GM12878 (cell line): ENCODE results near the gene FRRS1L. TPM values are rescaled to one million over a fixed set of nuclear protein-coding genes. Genes with fewer than 3 reads are reported as not detected.

Experiments used
- ATAC-seq: fragments of 200-7000 bp; cut with Tn5 transposase; 3 replicates; pipeline ENCODE4 v1.9.1; 2020; ENCODE audit warnings: mild to moderate bottlenecking, moderate library complexity
- BruUV-seq: library from RNA; stranded (reverse); fragments of 400-500 nt; replicated peaks from 2 replicates; lab custom pipeline; 2021; lab: Mats Ljungman, UMichigan
- CTCF ChIA-PET: fragments of 300-600 bp; sonication (Branson Sonifier 250); formaldehyde crosslinking; extraction: SDS; loops from one replicate; lab custom pipeline; 2021; ENCODE audit warnings: inconsistent platforms; lab: Yijun Ruan, JAX
- POLR2A ChIA-PET: fragments of 350-600 bp; formaldehyde crosslinking; extraction: SDS; loops from one replicate; lab custom pipeline; 2021; ENCODE audit warnings: inconsistent platforms; lab: Charles Lee
- RAD21 ChIA-PET: fragments of 300-600 bp; sonication (Branson Sonifier 250); formaldehyde crosslinking; loops from one replicate; lab custom pipeline; 2023; ENCODE audit warnings: antibody characterized with exemption; ENCODE audit not compliant: unreplicated experiment; lab: Charles Lee
- SMC1A ChIA-PET: fragments of 300-600 bp; sonication (Branson Sonifier 250); formaldehyde crosslinking; loops from one replicate; lab custom pipeline; 2023; ENCODE audit not compliant: unreplicated experiment, uncharacterized antibody; lab: Charles Lee
- DNase-seq: peaks from one replicate; pipeline ENCODE4 v3.0.0-alpha.2; 2011; ENCODE audit warnings: low read depth, low spot score
- FAIRE-seq: peaks from 3 replicates; lab custom pipeline; 2011; peaks lifted over from hg19 to GRCh38; lab: Jason Lieb, UNC
- H2AFZ ChIP-seq: 2 replicates; pipeline ENCODE4 v1.6.0; 2011; ENCODE audit warnings: low read depth, low read length, control low read depth; ENCODE audit not compliant: control insufficient read depth
- H3K27ac ChIP-seq: 2 replicates; pipeline ENCODE4 v1.5.1; 2011; ENCODE audit warnings: control low read depth; ENCODE audit not compliant: control insufficient read depth, insufficient read depth
- H3K27me3 ChIP-seq, 2 experiments: replicated peaks in 1 of 2; 2 replicates each; pipeline versions ENCODE4 v1.6.0 to v1.6.1; 2011; ENCODE audit warnings: low read length in 1 of 2; ENCODE audit not compliant: control insufficient read depth in 2 of 2, insufficient read depth in 2 of 2
- H3K36me3 ChIP-seq, 2 experiments: 2 replicates each; pipeline ENCODE4 v1.5.1; 2011; ENCODE audit warnings: low read length in 1 of 2; ENCODE audit not compliant: control insufficient read depth in 2 of 2, insufficient read depth in 2 of 2
- H3K4me1 ChIP-seq: 2 replicates; pipeline ENCODE4 v1.6.1; 2011; ENCODE audit warnings: mild to moderate bottlenecking, low read length, moderate library complexity, mixed read lengths; ENCODE audit not compliant: control insufficient read depth, insufficient read depth
- H3K4me2 ChIP-seq: 2 replicates; pipeline ENCODE4 v1.6.0; 2011; ENCODE audit warnings: control low read depth; ENCODE audit not compliant: control insufficient read depth, insufficient read depth
- H3K4me3 ChIP-seq: fragments of 200-600 bp; sonication (generic); 2 replicates; pipeline ENCODE4 v1.5.1; 2016
- H3K79me2 ChIP-seq: 2 replicates; pipeline ENCODE4 v1.6.0; 2011; ENCODE audit warnings: low read length; ENCODE audit not compliant: control insufficient read depth, insufficient read depth
- H3K9ac ChIP-seq: 2 replicates; pipeline ENCODE4 v1.8.0; 2011; ENCODE audit warnings: low read length, control low read depth, mixed read lengths; ENCODE audit not compliant: control insufficient read depth, insufficient read depth
- H3K9me3 ChIP-seq: replicated peaks from 3 replicates; pipeline ENCODE4 v1.5.1; 2011; ENCODE audit warnings: mild to moderate bottlenecking, low read length; ENCODE audit not compliant: control insufficient read depth, insufficient read depth
- H4K20me1 ChIP-seq: 2 replicates; pipeline ENCODE4 v1.6.0; 2011; ENCODE audit not compliant: control insufficient read depth, insufficient read depth
- BCL11A ChIP-seq: IDR thresholded peaks from 2 replicates; pipeline ENCODE4 v1.6.1; 2011; ENCODE audit warnings: low read depth, low read length
- DPF2 ChIP-seq: fragments of 450-650 bp; IDR thresholded peaks from 2 replicates; pipeline ENCODE4 v1.6.1; 2017; ENCODE audit warnings: mild to moderate bottlenecking
- HDAC2 ChIP-seq: fragments of 200-600 bp; sonication (generic); IDR thresholded peaks from 2 replicates; pipeline ENCODE4 v1.6.1; 2017
- HDAC6 ChIP-seq: fragments of 200-600 bp; sonication (generic); IDR thresholded peaks from one replicate; pipeline ENCODE4 v1.8.0; 2017; ENCODE audit warnings: antibody characterized with exemption; ENCODE audit not compliant: unreplicated experiment
- KAT2A ChIP-seq: conservative IDR thresholded peaks from 2 replicates; pipeline ENCODE4 v1.6.1; 2011; ENCODE audit warnings: low read depth, low read length; ENCODE audit not compliant: control insufficient read depth
- KDM1A ChIP-seq: fragments of 200-600 bp; sonication (generic); IDR thresholded peaks from 2 replicates; pipeline ENCODE4 v1.6.1; 2016; ENCODE audit warnings: borderline replicate concordance
- NFIC ChIP-seq: IDR thresholded peaks from 2 replicates; pipeline ENCODE4 v1.6.1; 2012; ENCODE audit warnings: low read depth, mild to moderate bottlenecking, inconsistent platforms, low read length, moderate library complexity
- SKIL ChIP-seq: fragments of 450-650 bp; IDR thresholded peaks from 2 replicates; pipeline ENCODE4 v1.6.1; 2017; ENCODE audit warnings: mild to moderate bottlenecking, low read depth, inconsistent platforms; ENCODE audit not compliant: poor library complexity, severe bottlenecking
- SUPT20H ChIP-seq: IDR thresholded peaks from 2 replicates; pipeline ENCODE4 v1.6.1; 2011; ENCODE audit warnings: low read depth, mild to moderate bottlenecking, low read length, moderate library complexity, borderline replicate concordance; ENCODE audit not compliant: control insufficient read depth
- ZBTB11 ChIP-seq: fragments of 450-650 bp; formaldehyde crosslinking; IDR thresholded peaks from 2 replicates; pipeline ENCODE4 v1.5.0; 2022; ENCODE audit warnings: mild to moderate bottlenecking, missing genetic modification characterization
- WGBS: methylation state at CpG from one replicate; pipeline ENCODE4 v1.1.6; 2016; ENCODE audit warnings: low lambda C conversion rate; ENCODE audit not compliant: insufficient replicate concordance, insufficient coverage; ENCODE audit errors: missing lambda C conversion rate; 5-methylcytosine and 5-hydroxymethylcytosine counted together
- in situ Hi-C: fragments of 300-500 bp; cut with MboI; formaldehyde crosslinking; loops from 9 replicates; pipeline ENCODE4 v1.14.3; 2018; ENCODE audit warnings: mixed read lengths
- intact Hi-C: fragments of 100-400 bp; cut with micrococcal nuclease; formaldehyde crosslinking; loops from one replicate; pipeline ENCODE4 v1.14.2; 2022; ENCODE audit not compliant: unreplicated experiment
- polyA plus RNA-seq, 11 experiments: library from polyadenylated mRNA; depleted of rRNA in 4 of 11; unstranded in 6 of 11; stranded (reverse) in 5 of 11; fragments of >200 nt; fragmentation: Nextera tagmentation in 4 of 11; fragmentation: Illumina TruSeq in 1 of 11; extraction: Ambion mirVana in 4 of 11; extraction: Trizol in 1 of 11; gene quantifications; 1 replicate in 1 of 11; 2 replicates in 10 of 11; pipeline versions ENCODE4 v1.2.1 to v1.2.3, GENCODE V29; 2011 to 2016; ENCODE audit warnings: inconsistent platforms in 2 of 11, missing spikeins in 2 of 11, low read depth in 1 of 11
- total RNA-seq, 4 experiments: library from RNA; depleted of rRNA in 3 of 4; stranded (reverse); fragments of >200 nt in 3 of 4; fragmentation: Illumina TruSeq in 1 of 4; extraction: Trizol in 1 of 4; gene quantifications; 2 replicates each; pipeline versions ENCODE4 v1.2.1 to v1.2.3, GENCODE V29; 2013 to 2021
- TF ChIP-seq, protein P1 (sequence below): fragments of 450-650 bp; IDR thresholded peaks from 2 replicates; pipeline ENCODE4 v1.6.1; 2017; ENCODE audit warnings: mild to moderate bottlenecking, moderate library complexity
- TF ChIP-seq, protein P2 (sequence below): fragments of 450-650 bp; IDR thresholded peaks from 2 replicates; pipeline ENCODE4 v1.6.1; 2016; ENCODE audit warnings: mild to moderate bottlenecking

Gene FRRS1L
- total and polyA plus RNA-seq, 10 of the 15 experiments (the other 5 are each of a cell fraction or from before 2014, with no cell fraction given) = not detected

GRCh38 chr9:109167716-109168115 lies 667 bp upstream of the FRRS1L start:
- Histone ChIP-seq H3K4me2 (no peak overlapping the region), H3K4me1 (0 out of 2 replicates have a peak, but pooled peaks cover 6% of the 10 kb centered on the region), H2AFZ (no peak overlapping the region), H3K27me3 (peaks cover 5 to 7% of the 10 kb centered on the region in 2 experiments; a peak in 3 of 4 replicates), H3K27ac (no peak overlapping the region), H4K20me1 (no peaks in the 10 kb centered on the region), H3K4me3 (no peak overlapping the region), H3K36me3 (no peaks in the 10 kb centered on the region), H3K9me3 (no peaks in the 10 kb centered on the region; the same call in 2 of the 3 replicates), H3K9ac (no peak overlapping the region), H3K79me2 (no peaks in the 10 kb centered on the region)
- ChIA-PET SMC1A (no interaction called here), POLR2A (no interaction called here), RAD21 (no interaction called here), CTCF (no interaction called here)
- intact Hi-C loops (no loop called here), in situ Hi-C loops (no loop called here)
- WGBS = 71% methylated on average over 5 of the region's 5 CpGs
- no TSS peak for BruUV-seq
- ATAC-seq (no peak), DNase-seq (no peak), FAIRE-seq (no peak)
- TF ChIP-seq, protein P1, sequence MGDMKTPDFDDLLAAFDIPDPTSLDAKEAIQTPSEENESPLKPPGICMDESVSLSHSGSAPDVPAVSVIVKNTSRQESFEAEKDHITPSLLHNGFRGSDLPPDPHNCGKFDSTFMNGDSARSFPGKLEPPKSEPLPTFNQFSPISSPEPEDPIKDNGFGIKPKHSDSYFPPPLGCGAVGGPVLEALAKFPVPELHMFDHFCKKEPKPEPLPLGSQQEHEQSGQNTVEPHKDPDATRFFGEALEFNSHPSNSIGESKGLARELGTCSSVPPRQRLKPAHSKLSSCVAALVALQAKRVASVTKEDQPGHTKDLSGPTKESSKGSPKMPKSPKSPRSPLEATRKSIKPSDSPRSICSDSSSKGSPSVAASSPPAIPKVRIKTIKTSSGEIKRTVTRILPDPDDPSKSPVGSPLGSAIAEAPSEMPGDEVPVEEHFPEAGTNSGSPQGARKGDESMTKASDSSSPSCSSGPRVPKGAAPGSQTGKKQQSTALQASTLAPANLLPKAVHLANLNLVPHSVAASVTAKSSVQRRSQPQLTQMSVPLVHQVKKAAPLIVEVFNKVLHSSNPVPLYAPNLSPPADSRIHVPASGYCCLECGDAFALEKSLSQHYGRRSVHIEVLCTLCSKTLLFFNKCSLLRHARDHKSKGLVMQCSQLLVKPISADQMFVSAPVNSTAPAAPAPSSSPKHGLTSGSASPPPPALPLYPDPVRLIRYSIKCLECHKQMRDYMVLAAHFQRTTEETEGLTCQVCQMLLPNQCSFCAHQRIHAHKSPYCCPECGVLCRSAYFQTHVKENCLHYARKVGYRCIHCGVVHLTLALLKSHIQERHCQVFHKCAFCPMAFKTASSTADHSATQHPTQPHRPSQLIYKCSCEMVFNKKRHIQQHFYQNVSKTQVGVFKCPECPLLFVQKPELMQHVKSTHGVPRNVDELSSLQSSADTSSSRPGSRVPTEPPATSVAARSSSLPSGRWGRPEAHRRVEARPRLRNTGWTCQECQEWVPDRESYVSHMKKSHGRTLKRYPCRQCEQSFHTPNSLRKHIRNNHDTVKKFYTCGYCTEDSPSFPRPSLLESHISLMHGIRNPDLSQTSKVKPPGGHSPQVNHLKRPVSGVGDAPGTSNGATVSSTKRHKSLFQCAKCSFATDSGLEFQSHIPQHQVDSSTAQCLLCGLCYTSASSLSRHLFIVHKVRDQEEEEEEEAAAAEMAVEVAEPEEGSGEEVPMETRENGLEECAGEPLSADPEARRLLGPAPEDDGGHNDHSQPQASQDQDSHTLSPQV = no peak
- TF ChIP-seq ZBTB11 (CRISPR knock-in tag) = no peak
- no peak for TF ChIP-seq KAT2A
- TF ChIP-seq, protein P2, sequence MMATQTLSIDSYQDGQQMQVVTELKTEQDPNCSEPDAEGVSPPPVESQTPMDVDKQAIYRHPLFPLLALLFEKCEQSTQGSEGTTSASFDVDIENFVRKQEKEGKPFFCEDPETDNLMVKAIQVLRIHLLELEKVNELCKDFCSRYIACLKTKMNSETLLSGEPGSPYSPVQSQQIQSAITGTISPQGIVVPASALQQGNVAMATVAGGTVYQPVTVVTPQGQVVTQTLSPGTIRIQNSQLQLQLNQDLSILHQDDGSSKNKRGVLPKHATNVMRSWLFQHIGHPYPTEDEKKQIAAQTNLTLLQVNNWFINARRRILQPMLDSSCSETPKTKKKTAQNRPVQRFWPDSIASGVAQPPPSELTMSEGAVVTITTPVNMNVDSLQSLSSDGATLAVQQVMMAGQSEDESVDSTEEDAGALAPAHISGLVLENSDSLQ = no peak
- no peak for TF ChIP-seq KDM1A
- no peak for TF ChIP-seq HDAC6
- TF ChIP-seq SUPT20H = no peak
- no peak for TF ChIP-seq BCL11A
- no peak for TF ChIP-seq DPF2
- TF ChIP-seq NFIC = no peak
- TF ChIP-seq SKIL = no peak
- TF ChIP-seq HDAC2 = no peak
